B cell (primary cell): Measurements from ENCODE around the gene PSMD8.

ENCODE experiments used
- EZH2 ChIP-seq: IDR thresholded peaks from 2 replicates; pipeline ENCODE4 v1.6.1; 2012; ENCODE audit warnings: borderline replicate concordance, low read depth, mild to moderate bottlenecking, moderate library complexity, low read length; ENCODE audit not compliant: insufficient read depth, poor library complexity, severe bottlenecking
- TF ChIP-seq, protein P1 (sequence below): fragments of 200-600 bp; IDR thresholded peaks from one replicate; pipeline ENCODE4 v1.8.0; 2022; ENCODE audit warnings: antibody characterized with exemption, mild to moderate bottlenecking

DNA sequence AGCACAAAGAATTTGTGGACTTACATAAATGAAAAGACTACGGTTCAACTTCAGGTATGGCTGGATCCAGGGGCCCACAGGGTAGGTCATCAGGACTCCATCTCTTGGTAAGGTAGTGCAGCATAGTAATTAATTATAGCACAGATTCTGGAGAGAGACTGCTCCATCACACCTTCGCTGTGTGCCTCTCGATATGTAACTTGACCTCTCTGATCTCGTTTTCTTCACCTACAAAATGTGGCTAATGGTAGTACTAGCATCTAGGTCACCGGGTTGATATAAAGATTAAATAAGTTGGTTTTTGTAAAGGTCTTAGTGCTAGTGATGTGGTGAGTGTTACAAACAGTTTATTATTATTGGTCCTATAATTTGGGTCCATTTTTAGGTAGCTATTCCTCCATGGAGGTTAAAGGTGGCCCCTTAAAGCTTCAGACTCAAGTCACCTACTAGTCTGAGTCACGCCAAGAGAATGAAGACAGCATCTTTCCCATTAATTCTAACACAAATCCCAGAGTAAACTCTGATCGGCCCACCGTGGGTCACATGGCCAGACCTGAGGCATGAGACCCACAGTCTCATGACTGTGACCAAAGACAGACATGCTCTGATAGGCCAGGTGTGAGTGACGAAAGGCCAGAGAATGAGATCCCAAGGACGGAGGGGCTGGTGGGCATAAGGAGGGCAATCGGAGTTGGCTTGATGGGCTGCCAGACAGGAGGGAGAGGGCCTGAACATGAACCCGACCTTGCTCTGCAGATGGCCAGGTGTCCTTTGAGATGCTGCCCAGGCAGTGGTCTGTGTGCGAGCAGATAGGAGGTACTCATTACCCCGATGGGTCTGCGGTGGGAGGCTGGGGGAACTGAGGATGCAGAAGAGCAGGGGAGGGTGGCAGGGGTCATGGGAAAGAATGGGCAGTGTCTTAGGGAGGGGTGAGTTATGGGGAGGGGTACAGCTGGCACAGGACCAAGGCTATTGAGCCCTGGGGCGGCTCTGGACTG lies 18.3 kb upstream of the PSMD8 start:
- TF ChIP-seq EZH2 = no peak
- TF ChIP-seq, protein P1, sequence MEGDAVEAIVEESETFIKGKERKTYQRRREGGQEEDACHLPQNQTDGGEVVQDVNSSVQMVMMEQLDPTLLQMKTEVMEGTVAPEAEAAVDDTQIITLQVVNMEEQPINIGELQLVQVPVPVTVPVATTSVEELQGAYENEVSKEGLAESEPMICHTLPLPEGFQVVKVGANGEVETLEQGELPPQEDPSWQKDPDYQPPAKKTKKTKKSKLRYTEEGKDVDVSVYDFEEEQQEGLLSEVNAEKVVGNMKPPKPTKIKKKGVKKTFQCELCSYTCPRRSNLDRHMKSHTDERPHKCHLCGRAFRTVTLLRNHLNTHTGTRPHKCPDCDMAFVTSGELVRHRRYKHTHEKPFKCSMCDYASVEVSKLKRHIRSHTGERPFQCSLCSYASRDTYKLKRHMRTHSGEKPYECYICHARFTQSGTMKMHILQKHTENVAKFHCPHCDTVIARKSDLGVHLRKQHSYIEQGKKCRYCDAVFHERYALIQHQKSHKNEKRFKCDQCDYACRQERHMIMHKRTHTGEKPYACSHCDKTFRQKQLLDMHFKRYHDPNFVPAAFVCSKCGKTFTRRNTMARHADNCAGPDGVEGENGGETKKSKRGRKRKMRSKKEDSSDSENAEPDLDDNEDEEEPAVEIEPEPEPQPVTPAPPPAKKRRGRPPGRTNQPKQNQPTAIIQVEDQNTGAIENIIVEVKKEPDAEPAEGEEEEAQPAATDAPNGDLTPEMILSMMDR = no peak
